HL-60/S4 treated with retinoic acid at 250 ng/mL for 4 days and 3 days (cell line): ENCODE results near the gene CDKAL1.

Source experiments
- in situ Hi-C: fragments of 300-500 bp; cut with MboI; formaldehyde crosslinking; loops from 2 replicates; pipeline ENCODE4 v1.7.0; 2022; ENCODE audit warnings: low sequenced_read_pairs

Gene CDKAL1

GRCh38 chr6:21142741-21143140 is 608.5 kb downstream of the CDKAL1 start:
- in situ Hi-C loops: no loop called here

GRCh38 chr6:21143645-21144044 is 609.4 kb downstream of the CDKAL1 start:
- in situ Hi-C loops: no loop called here

- in situ Hi-C loops: no loop called here
Measured at GRCh38 chr6:21144928-21145327, 610.7 kb downstream of the CDKAL1 start.

GRCh38 chr6:21147995-21148394 is 613.7 kb downstream of the CDKAL1 start:
- in situ Hi-C loops: no loop called here

- in situ Hi-C loops: no loop called here
Measured at GRCh38 chr6:21149470-21149869, 615.2 kb downstream of the CDKAL1 start.

GRCh38 chr6:21150667-21151066 is 616.4 kb downstream of the CDKAL1 start:
- in situ Hi-C loops: no loop called here

GRCh38 chr6:21151119-21151518 is 616.9 kb downstream of the CDKAL1 start:
- in situ Hi-C loops: no loop called here

GRCh38 chr6:21151530-21151929 is 617.3 kb downstream of the CDKAL1 start:
- in situ Hi-C loops: no loop called here

- in situ Hi-C loops: no loop called here
Measured at GRCh38 chr6:21157186-21157929, 623.1 kb downstream of the CDKAL1 start.

- in situ Hi-C loops: no loop called here
Measured at GRCh38 chr6:21158149-21158548, 623.9 kb downstream of the CDKAL1 start.

- in situ Hi-C loops: no loop called here
Measured at GRCh38 chr6:21158873-21159272, 624.6 kb downstream of the CDKAL1 start.

GRCh38 chr6:21159465-21159864 is 625.2 kb downstream of the CDKAL1 start:
- in situ Hi-C loops: no loop called here

GRCh38 chr6:21161707-21162106 is 627.5 kb downstream of the CDKAL1 start:
- in situ Hi-C loops: no loop called here

GRCh38 chr6:21163110-21163837 is 629.0 kb downstream of the CDKAL1 start:
- in situ Hi-C loops: no loop called here

GRCh38 chr6:21163838-21164180 is 629.6 kb downstream of the CDKAL1 start:
- in situ Hi-C loops: no loop called here

- in situ Hi-C loops: no loop called here
Measured at GRCh38 chr6:21164768-21165326, 630.6 kb downstream of the CDKAL1 start.

GRCh38 chr6:21166754-21167153 is 632.5 kb downstream of the CDKAL1 start:
- in situ Hi-C loops: no loop called here

- in situ Hi-C loops: no loop called here
Measured at GRCh38 chr6:21167790-21168189, 633.5 kb downstream of the CDKAL1 start.

- in situ Hi-C loops: no loop called here
Measured at GRCh38 chr6:21171801-21172200, 637.5 kb downstream of the CDKAL1 start.

GRCh38 chr6:21173031-21173430 is 638.8 kb downstream of the CDKAL1 start:
- in situ Hi-C loops: no loop called here

- in situ Hi-C loops: no loop called here
Measured at GRCh38 chr6:21173678-21174077, 639.4 kb downstream of the CDKAL1 start.

- in situ Hi-C loops: no loop called here
Measured at GRCh38 chr6:21176197-21176596, 641.9 kb downstream of the CDKAL1 start.
